CMK (cell line): Measurements from ENCODE around the gene GRK3.
"Not testable (repeated sequence)": the region's sequence is repeated elsewhere in the genome, so short reads cannot be mapped to it uniquely, and the experiment has no call there.

Source experiments
- DNase-seq: peaks from one replicate; pipeline ENCODE4 v3.0.0-alpha.2; 2010; ENCODE audit warnings: low read depth

GRK3 gene

GRCh38 chr22:25572708-25573171 lies 8.3 kb downstream of the GRK3 start:
- DNase-seq, result no peak

DNA sequence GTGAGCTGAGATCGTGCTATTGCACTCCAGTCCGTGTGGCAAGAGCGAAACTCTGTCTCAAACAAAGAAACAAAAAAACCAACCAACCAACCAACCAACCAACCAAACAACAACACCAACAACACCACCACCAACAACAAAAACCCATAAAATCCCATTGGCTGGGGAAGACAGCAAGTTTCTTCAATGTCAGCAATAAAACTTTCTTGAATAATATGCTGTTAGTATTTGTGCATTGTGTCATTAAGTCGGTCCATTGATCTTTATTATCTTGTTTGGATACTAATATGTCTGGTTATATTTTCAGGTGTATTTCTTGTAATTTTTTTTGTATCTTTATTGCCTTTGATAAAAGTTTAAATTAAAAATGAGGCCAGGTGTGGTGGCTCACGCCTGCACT lies 9.4 kb downstream of the GRK3 start:
- DNase-seq, result no peak

DNA sequence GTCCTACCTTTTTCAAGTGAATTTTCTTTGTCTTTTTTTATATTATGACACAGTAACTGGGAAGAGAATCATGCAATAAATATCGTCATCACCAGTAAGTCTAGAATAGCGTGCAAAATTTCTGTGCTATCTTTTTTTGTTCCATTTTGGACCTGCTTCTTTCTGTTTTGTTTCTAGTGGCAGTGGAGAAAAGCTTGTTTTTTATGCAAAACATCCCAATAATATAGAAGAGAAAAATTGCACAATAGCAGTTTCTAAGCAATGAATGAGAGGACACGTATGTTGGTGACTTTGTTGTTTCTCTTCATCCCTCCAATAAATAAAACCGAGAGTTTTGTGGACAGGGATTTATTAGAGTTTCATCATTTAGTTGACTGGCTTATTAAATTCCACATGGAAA lies 10.3 kb downstream of the GRK3 start:
- DNase-seq, result no peak

DNA sequence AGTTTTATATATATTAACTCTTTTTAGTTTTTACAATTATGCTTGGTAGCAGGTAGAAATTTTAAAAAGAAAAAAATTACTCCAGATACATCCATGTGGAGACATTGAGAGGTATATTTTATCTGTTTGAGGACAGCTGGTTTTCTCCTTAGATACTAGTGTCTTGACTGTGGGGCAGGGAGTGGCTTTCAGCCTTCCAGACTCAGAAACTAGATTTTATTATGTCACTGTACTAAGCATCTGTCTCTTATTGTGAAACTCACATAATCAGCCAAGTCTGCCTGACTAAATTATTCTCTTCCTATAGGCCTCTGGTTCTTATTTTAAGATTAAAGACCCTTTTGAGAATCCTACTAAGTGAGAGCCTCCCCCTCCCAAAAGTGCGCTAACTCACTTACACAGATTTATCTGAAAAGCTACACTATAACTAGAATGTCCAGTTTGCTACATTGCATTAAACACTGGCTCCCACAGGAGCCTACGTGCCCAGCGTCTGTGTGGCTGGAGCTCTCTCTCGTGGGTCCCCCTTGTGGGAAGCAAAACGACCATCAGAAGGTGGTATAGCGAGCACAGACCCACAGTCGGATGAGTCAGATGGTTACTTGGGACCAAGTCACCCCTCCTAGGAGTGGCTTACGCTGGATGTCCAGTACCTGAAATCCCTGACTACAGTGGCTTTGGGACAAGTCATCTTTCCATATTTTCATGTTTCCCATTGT lies 11.4 kb downstream of the GRK3 start:
- not testable (repeated sequence) for DNase-seq

- DNase-seq, result not testable (repeated sequence)
These were observed 17.0 kb downstream of the GRK3 start for GRCh38 chr22:25581452-25581851.

DNA sequence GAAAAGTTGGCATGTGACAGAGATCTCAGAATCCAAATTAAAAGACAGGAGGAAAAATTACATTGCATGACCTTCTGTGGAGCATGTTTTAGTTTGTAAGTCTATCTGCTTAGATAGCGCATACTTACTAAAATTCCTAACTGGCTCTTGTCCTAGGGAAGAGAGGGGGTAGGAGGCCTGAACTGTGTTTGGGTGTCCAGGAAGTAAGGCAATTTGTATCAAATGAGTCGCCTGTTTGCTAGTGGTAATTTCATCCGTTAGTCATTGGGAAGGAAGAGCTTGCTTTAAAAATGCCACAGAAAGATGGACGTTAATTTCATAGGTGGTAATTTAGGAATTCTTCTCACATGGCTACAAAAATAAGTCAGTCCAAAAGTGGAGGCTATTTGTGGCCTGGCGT lies 18.5 kb downstream of the GRK3 start:
- DNase-seq, result no peak

GRCh38 chr22:25584993-25585392 lies 20.5 kb downstream of the GRK3 start:
- not testable (repeated sequence) for DNase-seq

- not testable (repeated sequence) for DNase-seq
These were observed 25.2 kb downstream of the GRK3 start for GRCh38 chr22:25589664-25590063.

- not testable (repeated sequence) for DNase-seq
These were observed 28.8 kb downstream of the GRK3 start for GRCh38 chr22:25593323-25593722.

DNA sequence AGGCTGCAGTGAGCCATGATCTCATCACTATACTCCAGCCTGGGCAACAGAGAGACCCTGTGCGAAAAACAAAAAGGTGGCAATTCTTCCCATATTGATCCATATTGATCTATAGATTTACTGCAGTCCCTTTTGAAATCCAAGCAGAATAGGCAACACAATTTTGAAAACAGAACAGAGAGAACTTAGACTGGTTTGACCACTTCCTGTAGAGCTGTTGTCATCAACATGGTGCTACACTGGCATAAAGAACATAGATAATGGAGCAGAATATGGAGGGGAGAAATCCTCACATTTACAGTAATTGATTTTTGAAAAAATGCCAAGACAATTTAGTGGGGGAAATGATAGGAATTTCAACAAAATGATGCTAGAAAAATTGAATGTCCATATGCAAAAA lies 34.1 kb downstream of the GRK3 start:
- no peak for DNase-seq

- no peak for DNase-seq
These were observed 38.0 kb downstream of the GRK3 start for GRCh38 chr22:25602445-25602844.

- no peak for DNase-seq
These were observed 38.4 kb downstream of the GRK3 start for GRCh38 chr22:25602916-25603315.

DNA sequence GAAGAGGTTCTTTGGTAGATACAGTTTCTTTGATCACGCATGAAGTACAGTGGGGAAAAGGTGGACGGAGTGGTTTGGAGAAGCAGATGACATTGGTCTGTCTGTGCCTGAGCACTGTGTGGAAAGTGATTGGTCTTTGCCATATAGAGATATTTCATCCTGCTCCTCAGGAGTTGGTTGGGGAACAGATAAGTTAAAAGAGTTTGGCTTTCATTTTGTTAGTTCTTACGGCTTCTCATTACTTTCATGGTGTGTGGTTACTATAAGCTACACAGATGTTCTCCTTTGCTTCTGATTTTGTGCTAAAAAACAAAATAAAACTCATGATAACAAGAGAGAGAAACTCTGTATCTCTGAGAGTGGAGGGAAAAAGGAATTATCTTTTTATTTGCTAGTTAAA lies 40.7 kb downstream of the GRK3 start:
- DNase-seq, result not testable (repeated sequence)

DNA sequence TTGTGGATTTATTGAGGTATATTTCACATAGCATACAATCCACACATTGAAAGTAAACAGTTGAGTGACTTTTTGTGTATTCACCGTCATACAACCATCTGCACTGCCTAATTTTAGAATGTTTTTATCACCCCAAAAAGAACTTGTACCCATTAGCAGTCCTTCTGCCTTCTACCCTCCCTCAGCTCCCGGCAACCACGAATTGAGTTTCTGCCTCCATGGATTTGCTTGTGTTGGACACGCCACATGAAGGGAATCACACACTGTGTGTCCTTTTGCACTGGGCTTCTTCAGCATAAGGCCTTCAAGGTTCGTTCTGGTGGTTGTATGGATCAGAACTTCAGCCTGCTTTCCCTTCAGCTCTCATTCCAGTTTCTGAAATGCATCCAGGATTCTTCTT lies 41.1 kb downstream of the GRK3 start:
- DNase-seq, result not testable (repeated sequence)

DNA sequence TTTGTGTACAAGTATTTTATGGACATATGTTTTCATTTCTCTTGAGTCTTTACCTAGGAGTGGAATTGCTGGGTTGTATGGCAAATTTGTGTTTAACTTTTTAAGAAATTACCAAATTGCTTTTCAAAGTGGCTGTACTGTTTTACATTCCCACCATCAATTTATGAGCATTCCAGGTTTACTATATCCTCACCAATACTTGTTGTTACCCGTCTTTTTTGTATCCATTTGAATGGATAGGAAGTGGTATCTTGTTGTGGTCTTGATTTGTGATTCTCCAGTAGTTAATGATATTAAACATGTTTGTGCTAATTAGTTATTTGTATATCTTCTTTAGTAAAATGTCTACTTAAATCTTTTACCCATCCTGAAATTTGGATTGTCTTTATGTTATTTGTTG lies 46.8 kb downstream of the GRK3 start:
- not testable (repeated sequence) for DNase-seq

- DNase-seq, result not testable (repeated sequence)
These were observed 48.7 kb downstream of the GRK3 start for GRCh38 chr22:25613131-25613530.

DNA sequence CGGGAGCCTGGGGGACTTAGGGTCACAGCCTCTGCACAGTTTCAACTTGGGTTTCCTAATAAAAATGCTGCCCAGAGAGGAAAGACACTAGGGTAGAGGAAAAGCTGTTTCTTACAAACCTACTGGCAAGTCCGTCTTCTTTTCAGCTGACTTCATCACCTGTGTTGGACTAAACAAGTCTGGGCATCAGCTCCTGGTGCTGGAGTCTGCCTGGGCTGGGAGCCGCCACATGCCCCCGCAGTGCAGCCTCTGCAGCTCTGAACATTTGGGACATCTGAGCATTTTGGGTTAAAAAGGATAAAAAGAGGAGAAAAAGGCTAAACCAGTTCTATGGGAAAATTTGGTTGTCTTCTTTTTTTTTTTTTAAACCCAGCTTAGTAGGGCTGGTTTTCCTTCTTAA lies 49.1 kb downstream of the GRK3 start:
- not testable (repeated sequence) for DNase-seq

GRCh38 chr22:25614791-25615190 lies 50.3 kb downstream of the GRK3 start:
- not testable (repeated sequence) for DNase-seq

- no peak for DNase-seq
These were observed 57.5 kb downstream of the GRK3 start for GRCh38 chr22:25621986-25622385.

DNA sequence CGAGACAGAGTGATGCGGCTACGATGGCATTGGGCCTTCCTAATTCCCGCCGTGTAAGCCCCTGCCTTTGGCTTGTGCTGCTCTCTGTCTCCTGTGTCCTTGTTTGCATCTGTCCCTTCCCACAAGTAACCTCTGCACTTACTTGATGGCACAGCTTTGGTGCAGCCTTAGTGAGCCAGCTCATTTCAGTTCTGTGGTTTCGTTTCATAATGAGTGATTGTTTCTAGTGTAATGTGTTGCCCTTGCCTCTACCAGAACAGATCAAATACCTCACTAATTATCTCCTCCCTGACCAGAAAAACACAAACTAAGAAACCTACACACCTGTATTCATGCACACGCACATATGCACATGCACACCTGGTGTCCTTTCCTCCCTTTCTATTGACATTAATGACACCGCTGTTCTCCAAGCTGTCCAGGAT lies 58.8 kb downstream of the GRK3 start:
- DNase-seq, result no peak

GRCh38 chr22:25623851-25624250 lies 59.4 kb downstream of the GRK3 start:
- DNase-seq, result no peak

DNA sequence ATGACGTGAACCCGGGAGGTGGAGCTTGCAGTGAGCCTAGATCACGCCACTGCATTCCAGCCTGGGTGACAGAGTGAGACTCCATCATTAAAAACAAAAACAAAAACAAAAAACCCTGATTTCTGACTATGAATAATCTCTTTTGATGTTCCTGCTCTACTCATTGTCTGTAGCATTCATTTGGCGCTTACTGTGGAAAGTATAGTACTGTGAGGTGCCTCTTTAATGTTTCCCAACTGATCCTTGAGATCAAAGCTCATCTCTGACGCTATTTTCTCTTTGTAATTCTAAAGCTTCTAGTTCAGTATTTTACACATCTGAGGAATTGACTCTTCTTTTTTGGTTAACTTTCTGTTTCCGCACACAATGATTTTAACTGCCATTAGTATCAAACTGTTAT lies 60.0 kb downstream of the GRK3 start:
- no peak for DNase-seq

GRCh38 chr22:25625747-25626623 lies 61.5 kb downstream of the GRK3 start:
- DNase-seq, result not testable (repeated sequence)
